Measurements from ENCODE around the gene LBH. TPM values are rescaled to one million over a fixed set of nuclear protein-coding genes. Genes with fewer than 3 reads are reported as not detected.
A peak's percentile ranks its signal among the peaks of the same experiment; 100 is the strongest.

The LBH gene
- total RNA-seq, 1 donor from 2014 or later, result 80.5 TPM

- no peak overlapping the region for H3K4me3 Mint-ChIP-seq (ENCODE audit: low read depth)
- H3K36me3 Mint-ChIP-seq (ENCODE audit: insufficient read depth), result no peaks in the 10 kb centered on the region
- peaks cover 65% of the 10 kb centered on the region for H3K27me3 Mint-ChIP-seq
- H3K9me3 Mint-ChIP-seq (ENCODE audit: low read depth), result no peaks in the 10 kb centered on the region
- H3K4me1 Mint-ChIP-seq (ENCODE audit: low read depth), result peaks cover 24% of the 10 kb centered on the region
- H3K27ac Mint-ChIP-seq, result no peak overlapping the region
- TF ChIP-seq CTCF (IDR thresholded peaks at IDR 0.05; ENCODE audit: unreplicated experiment), result no peak
- no peak for DNase-seq (ENCODE audit: low spot score, unreplicated experiment)
Observed at GRCh38 chr2:30224151-30224550, 7.2 kb upstream of the LBH start.

GRCh38 chr2:30225131-30225762 lies 6.1 kb upstream of the LBH start:
- H3K9me3 Mint-ChIP-seq (ENCODE audit: low read depth), result no peaks in the 10 kb centered on the region
- TF ChIP-seq CTCF (IDR thresholded peaks at IDR 0.05; ENCODE audit: unreplicated experiment), result no peak
- no peaks in the 10 kb centered on the region for H3K36me3 Mint-ChIP-seq (ENCODE audit: insufficient read depth)
- H3K27me3 Mint-ChIP-seq, result peaks cover 73% of the 10 kb centered on the region
- no peak overlapping the region for H3K27ac Mint-ChIP-seq
- H3K4me1 Mint-ChIP-seq (ENCODE audit: low read depth), result peaks cover 21% of the 10 kb centered on the region
- no peak overlapping the region for H3K4me3 Mint-ChIP-seq (ENCODE audit: low read depth)
- no peak for DNase-seq (ENCODE audit: low spot score, unreplicated experiment)

- DNase-seq (ENCODE audit: low spot score, unreplicated experiment), result no peak
- Mint-ChIP-seq H3K27me3 (peaks cover 67% of the 10 kb centered on the region), H3K27ac (no peak overlapping the region), H3K9me3 (ENCODE audit: low read depth) (no peaks in the 10 kb centered on the region), H3K4me1 (ENCODE audit: low read depth) (peaks cover 20% of the 10 kb centered on the region), H3K4me3 (ENCODE audit: low read depth) (no peak overlapping the region), H3K36me3 (ENCODE audit: insufficient read depth) (no peaks in the 10 kb centered on the region)
- no peak for TF ChIP-seq CTCF (IDR thresholded peaks at IDR 0.05; ENCODE audit: unreplicated experiment)
Observed at GRCh38 chr2:30226144-30227032, 4.9 kb upstream of the LBH start.

- peak overlapping the region; percentile 35 for H3K4me3 Mint-ChIP-seq (ENCODE audit: low read depth)
- H3K36me3 Mint-ChIP-seq (ENCODE audit: insufficient read depth), result peaks cover 3% of the 10 kb centered on the region
- peak overlapping the region; percentile 59 for H3K27ac Mint-ChIP-seq
- no peak for DNase-seq (ENCODE audit: low spot score, unreplicated experiment)
- no peaks in the 10 kb centered on the region for H3K9me3 Mint-ChIP-seq (ENCODE audit: low read depth)
- TF ChIP-seq CTCF (IDR thresholded peaks at IDR 0.05; ENCODE audit: unreplicated experiment), result no peak
- peaks cover 45% of the 10 kb centered on the region for H3K27me3 Mint-ChIP-seq
- H3K4me1 Mint-ChIP-seq (ENCODE audit: low read depth), result peaks cover 25% of the 10 kb centered on the region
Observed at GRCh38 chr2:30229596-30229995, 1.7 kb upstream of the LBH start.

GRCh38 chr2:30230497-30231211 lies 680 bp upstream of the LBH start:
- H3K4me3 Mint-ChIP-seq (ENCODE audit: low read depth), result peak overlapping the region; percentile 84
- H3K27ac Mint-ChIP-seq, result peak overlapping the region; percentile 87
- no peaks in the 10 kb centered on the region for H3K9me3 Mint-ChIP-seq (ENCODE audit: low read depth)
- peaks cover 38% of the 10 kb centered on the region for H3K27me3 Mint-ChIP-seq
- peaks cover 22% of the 10 kb centered on the region for H3K4me1 Mint-ChIP-seq (ENCODE audit: low read depth)
- TF ChIP-seq CTCF (IDR thresholded peaks at IDR 0.05; ENCODE audit: unreplicated experiment), result no peak
- peak; percentile 15 for DNase-seq (ENCODE audit: low spot score, unreplicated experiment)
- peaks cover 6% of the 10 kb centered on the region for H3K36me3 Mint-ChIP-seq (ENCODE audit: insufficient read depth)
